Measurements from ENCODE around the gene POLR1G.

DNA sequence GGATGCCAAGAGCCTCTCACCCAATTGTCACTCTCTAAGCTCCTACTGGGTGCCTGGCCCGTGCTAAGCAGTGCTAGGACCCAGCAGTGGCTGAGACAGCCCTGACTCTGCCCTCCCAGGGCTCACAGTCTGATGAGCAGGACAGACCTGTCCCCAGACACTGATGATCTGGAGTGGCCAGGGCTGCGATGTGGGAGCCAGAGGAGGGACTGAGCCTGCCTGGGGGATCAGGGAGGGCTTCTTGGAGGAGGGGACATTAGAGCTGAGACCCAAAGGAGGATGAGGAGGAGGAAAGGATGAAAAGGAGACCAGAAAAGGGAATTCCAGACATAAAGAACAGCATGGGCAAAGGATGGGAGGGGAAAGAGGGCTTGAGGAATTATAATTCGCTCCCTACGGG lies 10.7 kb downstream of the POLR1G start:
- TF ChIP-seq MAX (IDR thresholded peaks at IDR 0.05; ENCODE audit: insufficient read depth, insufficient read length) (no peak), EZH2 (IDR thresholded peaks at IDR 0.05; ENCODE audit: borderline replicate concordance, low read depth, low read length, severe bottlenecking) (no peak), POLR2A (IDR thresholded peaks at IDR 0.05; ENCODE audit: low read depth, low read length) (no peak), POLR2AphosphoS5 (IDR thresholded peaks at IDR 0.05; ENCODE audit: insufficient read depth, low read depth, low read length) (no peak)
- TF ChIP-seq, protein P1, sequence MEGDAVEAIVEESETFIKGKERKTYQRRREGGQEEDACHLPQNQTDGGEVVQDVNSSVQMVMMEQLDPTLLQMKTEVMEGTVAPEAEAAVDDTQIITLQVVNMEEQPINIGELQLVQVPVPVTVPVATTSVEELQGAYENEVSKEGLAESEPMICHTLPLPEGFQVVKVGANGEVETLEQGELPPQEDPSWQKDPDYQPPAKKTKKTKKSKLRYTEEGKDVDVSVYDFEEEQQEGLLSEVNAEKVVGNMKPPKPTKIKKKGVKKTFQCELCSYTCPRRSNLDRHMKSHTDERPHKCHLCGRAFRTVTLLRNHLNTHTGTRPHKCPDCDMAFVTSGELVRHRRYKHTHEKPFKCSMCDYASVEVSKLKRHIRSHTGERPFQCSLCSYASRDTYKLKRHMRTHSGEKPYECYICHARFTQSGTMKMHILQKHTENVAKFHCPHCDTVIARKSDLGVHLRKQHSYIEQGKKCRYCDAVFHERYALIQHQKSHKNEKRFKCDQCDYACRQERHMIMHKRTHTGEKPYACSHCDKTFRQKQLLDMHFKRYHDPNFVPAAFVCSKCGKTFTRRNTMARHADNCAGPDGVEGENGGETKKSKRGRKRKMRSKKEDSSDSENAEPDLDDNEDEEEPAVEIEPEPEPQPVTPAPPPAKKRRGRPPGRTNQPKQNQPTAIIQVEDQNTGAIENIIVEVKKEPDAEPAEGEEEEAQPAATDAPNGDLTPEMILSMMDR (IDR thresholded peaks at IDR 0.05; ENCODE audit: extremely low read depth in 1 of 2, insufficient read depth in 1 of 2, low read depth in 1 of 2, low read length in 2 of 2): no peak
